Measurements from ENCODE around the gene FCHSD1. TPM values are rescaled to one million over a fixed set of nuclear protein-coding genes. Genes with fewer than 3 reads are reported as not detected.
A peak's percentile ranks its signal among the peaks of the same experiment; 100 is the strongest.

The FCHSD1 gene
- polyA plus RNA-seq, 1 experiment: 45.8 TPM

DNA sequence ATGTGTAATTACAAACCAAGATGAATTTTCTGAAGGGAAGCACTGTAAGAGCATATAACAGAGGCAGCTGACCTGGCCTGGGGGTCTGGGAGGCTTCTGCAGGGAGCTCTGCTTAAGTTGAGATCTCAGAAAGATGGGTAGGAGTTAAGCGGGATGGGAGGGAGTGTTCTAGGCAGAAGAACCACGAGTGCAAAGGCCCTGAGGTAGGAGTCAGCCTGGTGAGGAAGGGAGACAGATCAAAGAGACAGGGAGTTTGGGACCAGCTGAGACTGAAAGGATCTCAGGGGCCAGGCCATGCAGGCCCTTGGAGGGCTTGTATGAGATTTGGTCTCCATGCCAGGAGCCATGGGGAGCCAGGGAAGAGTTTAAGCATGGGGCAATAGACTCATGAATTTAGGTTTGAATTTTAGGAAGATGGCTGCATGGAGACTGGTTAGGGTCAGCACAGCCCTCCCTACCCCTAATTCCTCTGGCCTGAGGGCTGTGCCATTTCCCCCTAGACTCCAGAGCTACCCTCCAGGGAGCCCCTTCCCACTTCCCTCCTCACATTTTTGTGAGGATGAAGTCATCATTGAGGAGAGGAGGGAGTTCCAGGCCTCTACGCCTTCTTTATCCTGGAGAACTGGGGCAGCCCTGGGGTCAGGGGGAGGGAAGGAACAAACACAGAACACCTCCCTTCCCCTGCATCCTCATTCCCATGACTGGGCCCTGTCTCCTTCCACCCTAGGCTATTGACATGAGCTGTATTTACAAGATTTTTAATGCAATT is 35.6 kb upstream of the FCHSD1 start:
- ChIA-PET CTCF (interaction anchor here (0.6 to 2.6 kb wide), 6 partner anchors 16 to 282 kb away, joined by 3 to 9 read pairs (median 3); partner anchors contain the start of genes PCDH1 and RNF14), POLR2A (no interaction called here)
- Histone ChIP-seq H3K36me3 (ENCODE audit: control insufficient read depth, insufficient read depth, low read length) (no peaks in the 10 kb centered on the region), H3K27me3 (ENCODE audit: control insufficient read depth, insufficient read depth, low read length) (peaks cover 12% of the 10 kb centered on the region), H3K4me3 (ENCODE audit: low read depth, low read length) (no peak overlapping the region)
- no peak for DNase-seq (ENCODE audit: low read depth)
- no peak for TF ChIP-seq CTCF (IDR thresholded peaks at IDR 0.05; ENCODE audit: insufficient read depth, low read depth, low read length)

DNA sequence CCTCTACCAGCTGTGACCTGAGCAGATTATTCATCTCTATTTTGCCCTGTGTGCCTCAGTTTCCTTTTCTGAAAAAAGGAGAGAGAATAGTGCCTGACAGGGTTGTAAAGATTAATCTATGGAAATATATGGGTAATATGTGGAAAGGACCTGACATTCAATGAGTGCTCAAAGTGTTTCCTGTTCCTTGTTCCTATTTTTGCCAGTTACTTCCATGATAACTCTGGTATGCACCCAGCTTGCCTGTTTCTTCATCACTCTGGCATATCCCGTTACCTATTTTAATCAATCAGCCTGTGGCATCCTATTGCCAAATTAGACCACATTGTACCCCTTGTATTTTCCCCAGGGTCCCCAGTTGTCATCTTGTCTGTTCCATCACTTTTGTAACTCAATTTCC is 34.4 kb upstream of the FCHSD1 start:
- no peak for TF ChIP-seq CTCF (IDR thresholded peaks at IDR 0.05; ENCODE audit: insufficient read depth, low read depth, low read length)
- CTCF ChIA-PET: interaction anchor here (2.6 kb wide), 1 partner anchor 275 kb away, joined by 9 read pairs; no protein-coding TSS in a partner anchor
- Histone ChIP-seq H3K4me3 (ENCODE audit: low read depth, low read length) (no peak overlapping the region), H3K27me3 (ENCODE audit: control insufficient read depth, insufficient read depth, low read length) (peaks cover 3% of the 10 kb centered on the region), H3K36me3 (ENCODE audit: control insufficient read depth, insufficient read depth, low read length) (no peaks in the 10 kb centered on the region)
- DNase-seq (ENCODE audit: low read depth): no peak
- POLR2A ChIA-PET: no interaction called here

DNA sequence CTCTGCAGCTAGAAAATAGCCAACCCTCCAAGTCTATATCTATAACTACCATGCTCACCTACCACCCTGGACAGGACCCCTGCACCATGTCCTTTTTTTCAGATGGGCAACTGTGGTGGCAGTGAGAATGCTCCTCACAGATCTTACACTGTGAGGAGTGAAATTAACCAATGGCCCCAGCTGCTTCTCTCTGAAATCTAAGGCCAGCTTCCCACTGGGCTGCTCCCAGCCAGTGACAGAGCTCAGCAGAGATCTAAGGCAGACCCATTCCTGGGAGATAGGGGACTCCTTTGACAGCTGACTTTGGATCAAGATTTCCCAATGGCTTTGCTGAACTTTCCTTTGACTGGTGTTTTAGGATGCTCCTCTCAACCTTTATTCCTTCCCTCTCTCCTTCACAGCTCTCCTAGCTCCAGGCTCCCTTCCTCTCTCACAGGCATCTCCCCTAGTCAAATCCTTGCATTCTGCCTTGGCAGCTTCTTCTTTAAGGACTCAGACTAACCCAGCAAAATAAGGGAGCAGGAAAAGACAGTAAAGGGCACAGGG is 32.5 kb upstream of the FCHSD1 start:
- TF ChIP-seq CTCF (IDR thresholded peaks at IDR 0.05; ENCODE audit: insufficient read depth, low read depth, low read length): no peak
- ChIA-PET CTCF (interaction anchor here (0.6 to 5.5 kb wide), 8 partner anchors 9 to 285 kb away, joined by 3 to 46 read pairs (median 8); partner anchors contain the start of genes PCDH1 and RNF14), POLR2A (no interaction called here)
- H3K27me3 ChIP-seq (ENCODE audit: control insufficient read depth, insufficient read depth, low read length): no peaks in the 10 kb centered on the region
- DNase-seq (ENCODE audit: low read depth): no peak
- no peak overlapping the region for H3K4me3 ChIP-seq (ENCODE audit: low read depth, low read length)
- H3K36me3 ChIP-seq (ENCODE audit: control insufficient read depth, insufficient read depth, low read length): peaks cover 4% of the 10 kb centered on the region; the same call in 1 of the 2 replicates

- Histone ChIP-seq H3K4me3 (ENCODE audit: low read depth, low read length) (peak within 1 kb of the TSS; percentile 44), H3K27me3 (ENCODE audit: control insufficient read depth, insufficient read depth, low read length) (no peaks in the 10 kb centered on the region), H3K36me3 (ENCODE audit: control insufficient read depth, insufficient read depth, low read length) (peaks cover 5% of the 10 kb centered on the region)
- ChIA-PET POLR2A (interaction anchor here (0.6 kb wide), 2 partner anchors 197 to 279 kb away, joined by 3 to 4 read pairs; no protein-coding TSS in a partner anchor), CTCF (interaction anchor here (0.7 to 5.5 kb wide), 7 partner anchors 11 to 287 kb away, joined by 3 to 46 read pairs (median 12); partner anchors contain the start of genes PCDH1 and RNF14)
- DNase-seq (ENCODE audit: low read depth): peak; percentile 49
- TF ChIP-seq CTCF (IDR thresholded peaks at IDR 0.05; ENCODE audit: insufficient read depth, low read depth, low read length): no peak
These were observed 30.8 kb upstream of the FCHSD1 start, which contains the start of gene ARAP3 for GRCh38 chr5:141681695-141682641. Gene ARAP3, minus strand, starts transcription at chr5:141682230. Its CDS starts 1,744 bp downstream, at chr5:141680486.
